ENCODE measurements around the gene ABLIM3. TPM values are rescaled to one million over a fixed set of nuclear protein-coding genes. Genes with fewer than 3 reads are reported as not detected.

The ABLIM3 gene
- total RNA-seq, 1 donor from 2014 or later, result 8.0 TPM

- H3K4me1 Mint-ChIP-seq (ENCODE audit: unreplicated experiment), result peaks cover 7% of the 10 kb centered on the region
- no peaks in the 10 kb centered on the region for H3K36me3 Mint-ChIP-seq
- no peak for TF ChIP-seq CTCF (conservative IDR thresholded peaks at IDR 0.05)
- no peak overlapping the region for H3K4me3 Mint-ChIP-seq
- H3K27me3 Mint-ChIP-seq, result no peaks in the 10 kb centered on the region
- H3K9me3 Mint-ChIP-seq, result no peaks in the 10 kb centered on the region
- DNase-seq (ENCODE audit: extremely low spot score, unreplicated experiment), result no peak
- H3K27ac Mint-ChIP-seq, result no peak overlapping the region
Measured at GRCh38 chr5:149304195-149305078, 163.1 kb downstream of the ABLIM3 start.

- TF ChIP-seq CTCF (conservative IDR thresholded peaks at IDR 0.05), result no peak
- DNase-seq (ENCODE audit: extremely low spot score, unreplicated experiment), result no peak
- Mint-ChIP-seq H3K4me1 (ENCODE audit: unreplicated experiment) (peaks cover 11% of the 10 kb centered on the region), H3K4me3 (no peak overlapping the region), H3K36me3 (no peaks in the 10 kb centered on the region), H3K27me3 (no peaks in the 10 kb centered on the region), H3K27ac (no peak overlapping the region), H3K9me3 (no peaks in the 10 kb centered on the region)
Measured at GRCh38 chr5:149309354-149309753, 168.1 kb downstream of the ABLIM3 start.

Other genes starting within 250 kb of the ABLIM3 start
- gene SH3TC2, start 78.4 kb upstream of the ABLIM3 start, total RNA-seq (ENCODE audit: low replicate concordance), result 8.6 and 14.7 TPM in 2 replicates
- 6.4 and 12.1 TPM in 2 replicates for gene AFAP1L1, start 130.4 kb downstream of the ABLIM3 start, total RNA-seq (ENCODE audit: low replicate concordance)
- gene GRPEL2, start 204.0 kb downstream of the ABLIM3 start, total RNA-seq (ENCODE audit: low replicate concordance), result 19.1 and 22.6 TPM in 2 replicates
- 8.2 and 18.5 TPM in 2 replicates for gene PCYOX1L, start 216.6 kb downstream of the ABLIM3 start, total RNA-seq (ENCODE audit: low replicate concordance)
- 0.46 TPM in 1 of 2 replicates, not detected in the other for gene IL17B, start 237.8 kb downstream of the ABLIM3 start, total RNA-seq (ENCODE audit: low replicate concordance)